Cardiac fibroblast (primary cell): ENCODE data around the gene PVALEF.

Experiments
- DNase-seq, 2 donors: peaks; one replicate each; pipeline versions ENCODE4 v3.0.0 to v3.0.0-alpha.2; 2010; ENCODE audit warnings: low read depth in 2 of 2
- H3K4me3 ChIP-seq, 2 donors: replicated peaks in 1 of 2; 1 replicate in 1 of 2; 2 replicates in 1 of 2; pipeline ENCODE4 v1.5.1; 2011; ENCODE audit warnings: low read depth in 2 of 2, low read length in 2 of 2, mild to moderate bottlenecking in 2 of 2, moderate library complexity in 1 of 2
- CTCF ChIP-seq: IDR thresholded peaks from one replicate; pipeline ENCODE4 v1.5.1; 2011; ENCODE audit warnings: low read depth, mild to moderate bottlenecking, low read length, inconsistent platforms

PVALEF gene

GRCh38 chr17:81132770-81133723 lies 32.3 kb upstream of the PVALEF start:
- no peak for TF ChIP-seq CTCF
- DNase-seq: no peak
- H3K4me3 ChIP-seq: no peak overlapping the region

- no peak for TF ChIP-seq CTCF
- no peak for DNase-seq
- H3K4me3 ChIP-seq: no peak overlapping the region
Measured at GRCh38 chr17:81134064-81134781, 31.1 kb upstream of the PVALEF start.

- no peak for DNase-seq
- TF ChIP-seq CTCF: no peak
- no peak overlapping the region for H3K4me3 ChIP-seq
Measured at GRCh38 chr17:81135505-81136278, 29.6 kb upstream of the PVALEF start.

GRCh38 chr17:81136366-81136765 lies 28.9 kb upstream of the PVALEF start:
- TF ChIP-seq CTCF: no peak
- no peak overlapping the region for H3K4me3 ChIP-seq
- no peak for DNase-seq

GRCh38 chr17:81137248-81137647 lies 28.1 kb upstream of the PVALEF start:
- no peak for DNase-seq
- no peak for TF ChIP-seq CTCF

GRCh38 chr17:81138083-81138482 lies 27.2 kb upstream of the PVALEF start:
- no peak for TF ChIP-seq CTCF
- DNase-seq: no peak
- no peak overlapping the region for H3K4me3 ChIP-seq

More at GRCh38 chr17:81137248-81137647, 28.1 kb upstream of the PVALEF start:
- no peak overlapping the region for H3K4me3 ChIP-seq
